RWPE2 (cell line): ENCODE data around the gene NEO1.

Source experiments
- ATAC-seq: fragments of 200-7000 bp; cut with Tn5 transposase; 3 replicates; pipeline ENCODE4 v1.9.1; 2021; ENCODE audit warnings: low read depth
- DNase-seq: peaks from one replicate; pipeline ENCODE4 v3.0.0-alpha.2; 2020; ENCODE audit warnings: low spot score
- H3K27ac ChIP-seq: fragments of 450-650 bp; 2 replicates; pipeline ENCODE4 v1.5.1; 2017; ENCODE audit warnings: mild to moderate bottlenecking; ENCODE audit not compliant: poor library complexity, severe bottlenecking
- H3K27me3 ChIP-seq: fragments of 250-450 bp; sonication (Bioruptor Pico); 2 replicates; pipeline ENCODE4 v1.5.1; 2021; ENCODE audit warnings: mild to moderate bottlenecking, moderate library complexity; ENCODE audit not compliant: insufficient read depth, poor library complexity, severe bottlenecking
- H3K36me3 ChIP-seq: fragments of 250-450 bp; sonication (Bioruptor Pico); 2 replicates; pipeline ENCODE4 v1.5.1; 2020; ENCODE audit warnings: low read depth, mild to moderate bottlenecking, moderate library complexity
- H3K4me1 ChIP-seq: fragments of 250-450 bp; sonication (Bioruptor Pico); 2 replicates; pipeline ENCODE4 v1.5.1; 2021; ENCODE audit warnings: mild to moderate bottlenecking, moderate library complexity; ENCODE audit not compliant: insufficient read depth, poor library complexity, severe bottlenecking
- H3K4me3 ChIP-seq: fragments of 250-450 bp; sonication (Bioruptor Pico); 2 replicates; pipeline ENCODE4 v1.5.1; 2021; ENCODE audit warnings: mild to moderate bottlenecking, moderate library complexity; ENCODE audit not compliant: severe bottlenecking
- H3K9me3 ChIP-seq: fragments of 250-450 bp; sonication (Bioruptor Pico); 2 replicates; pipeline ENCODE4 v1.5.1; 2021; ENCODE audit warnings: mild to moderate bottlenecking, moderate library complexity; ENCODE audit not compliant: severe bottlenecking
- CTCF ChIP-seq: fragments of 450-650 bp; IDR thresholded peaks from one replicate; pipeline ENCODE4 v1.5.1; 2017; ENCODE audit warnings: mild to moderate bottlenecking, moderate library complexity; ENCODE audit not compliant: poor library complexity, severe bottlenecking

NEO1 gene

DNA sequence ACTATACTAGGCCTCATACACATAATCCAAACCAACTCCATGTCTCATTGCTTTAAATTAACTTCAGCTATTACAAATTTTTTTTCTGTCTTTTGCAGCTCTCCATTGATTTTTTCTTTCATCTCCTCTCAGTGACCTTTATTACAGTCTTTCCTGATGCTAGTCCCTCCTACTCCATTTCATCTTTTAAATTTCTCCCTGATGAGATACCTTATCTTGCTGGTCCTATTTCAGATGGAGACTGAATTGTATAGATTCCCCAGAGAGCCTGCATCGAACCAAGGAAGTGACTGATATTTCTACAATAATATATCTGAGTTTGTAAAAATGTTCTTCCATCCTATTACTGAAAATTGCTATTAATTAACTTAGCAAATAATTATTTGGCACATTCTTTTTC is 45.7 kb upstream of the NEO1 start:
- Histone ChIP-seq H3K9me3 (no peaks in the 10 kb centered on the region), H3K4me1 (peaks cover 13% of the 10 kb centered on the region), H3K4me3 (no peak overlapping the region), H3K27ac (no peak overlapping the region), H3K27me3 (no peaks in the 10 kb centered on the region), H3K36me3 (no peaks in the 10 kb centered on the region)
- TF ChIP-seq CTCF, result no peak
- DNase-seq (no peak), ATAC-seq (no peak)

- DNase-seq (no peak), ATAC-seq (peak; percentile 91)
- H3K4me3 ChIP-seq, result no peak overlapping the region
- H3K9me3 ChIP-seq, result no peaks in the 10 kb centered on the region
- no peaks in the 10 kb centered on the region for H3K27me3 ChIP-seq
- TF ChIP-seq CTCF, result no peak
- no peak overlapping the region for H3K27ac ChIP-seq
- peaks cover 13% of the 10 kb centered on the region for H3K4me1 ChIP-seq
- H3K36me3 ChIP-seq, result no peaks in the 10 kb centered on the region
These were observed 42.9 kb upstream of the NEO1 start for GRCh38 chr15:73009066-73010056.

- Histone ChIP-seq H3K4me3 (no peak overlapping the region), H3K36me3 (no peaks in the 10 kb centered on the region), H3K27ac (no peak overlapping the region), H3K27me3 (no peaks in the 10 kb centered on the region), H3K4me1 (peaks cover 13% of the 10 kb centered on the region), H3K9me3 (no peaks in the 10 kb centered on the region)
- TF ChIP-seq CTCF, result no peak
- DNase-seq (no peak), ATAC-seq (peak; percentile 42)
These were observed 41.8 kb upstream of the NEO1 start for GRCh38 chr15:73010154-73011152.

DNA sequence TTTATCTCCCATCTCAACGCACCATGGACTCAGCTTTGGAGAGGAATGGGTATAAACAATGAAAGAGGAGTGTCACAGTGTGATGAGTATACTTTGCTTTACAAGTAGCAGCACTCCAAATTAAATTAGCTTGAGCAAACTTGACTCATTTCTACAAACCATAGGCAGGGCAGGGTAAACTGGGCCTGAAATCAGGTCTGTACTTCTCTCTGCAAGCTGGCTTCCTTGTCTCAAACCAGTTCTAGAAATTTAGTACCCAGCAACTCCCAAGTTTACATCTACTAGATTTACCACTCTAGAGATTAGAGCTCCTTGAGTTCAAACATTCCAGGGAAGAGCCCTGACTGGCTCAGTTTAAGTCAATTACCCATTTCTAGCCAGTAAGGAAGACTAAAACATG is 37.4 kb upstream of the NEO1 start:
- TF ChIP-seq CTCF, result no peak
- H3K36me3 ChIP-seq, result no peaks in the 10 kb centered on the region
- H3K4me3 ChIP-seq, result no peak overlapping the region
- no peaks in the 10 kb centered on the region for H3K27me3 ChIP-seq
- peaks cover 5% of the 10 kb centered on the region for H3K4me1 ChIP-seq
- no peak for ATAC-seq
- DNase-seq, result no peak
- H3K9me3 ChIP-seq, result no peaks in the 10 kb centered on the region
- no peak overlapping the region for H3K27ac ChIP-seq
